DMS114 treated with DMSO at 0.1 percent for 48 hours (cell line): ENCODE measurements around the gene MTHFD1L.

Experiments
- DNase-seq: peaks from one replicate; lab custom pipeline; 2025; ENCODE audit not compliant: unreplicated experiment; lab: John Stamatoyannopoulos, UW

MTHFD1L gene

GRCh38 chr6:150897400-150897943 lies 32.0 kb downstream of the MTHFD1L start:
- no peak for DNase-seq

- DNase-seq: no peak
Measured at GRCh38 chr6:150898399-150899170, 33.1 kb downstream of the MTHFD1L start.

- DNase-seq: no peak
Measured at GRCh38 chr6:150899231-150899630, 33.7 kb downstream of the MTHFD1L start.

- no peak for DNase-seq
Measured at GRCh38 chr6:150900049-150900448, 34.5 kb downstream of the MTHFD1L start.

GRCh38 chr6:150902142-150902776 lies 36.8 kb downstream of the MTHFD1L start:
- DNase-seq: no peak

- DNase-seq: no peak
Measured at GRCh38 chr6:150905769-150906168, 40.3 kb downstream of the MTHFD1L start.

- no peak for DNase-seq
Measured at GRCh38 chr6:150906641-150907326, 41.3 kb downstream of the MTHFD1L start.

GRCh38 chr6:150907383-150907782 lies 41.9 kb downstream of the MTHFD1L start:
- DNase-seq: no peak

GRCh38 chr6:150908901-150909300 lies 43.4 kb downstream of the MTHFD1L start:
- no peak for DNase-seq

- DNase-seq: no peak
Measured at GRCh38 chr6:150910561-150910960, 45.1 kb downstream of the MTHFD1L start.

GRCh38 chr6:150914372-150914771 lies 48.9 kb downstream of the MTHFD1L start:
- no peak for DNase-seq

GRCh38 chr6:150915131-150915879 lies 49.8 kb downstream of the MTHFD1L start:
- no peak for DNase-seq

GRCh38 chr6:150915880-150916265 lies 50.4 kb downstream of the MTHFD1L start:
- DNase-seq: no peak

GRCh38 chr6:150919938-150920337 lies 54.4 kb downstream of the MTHFD1L start:
- no peak for DNase-seq

GRCh38 chr6:150922137-150922536 lies 56.6 kb downstream of the MTHFD1L start:
- no peak for DNase-seq

- no peak for DNase-seq
Measured at GRCh38 chr6:150924808-150925589, 59.5 kb downstream of the MTHFD1L start.

GRCh38 chr6:150925590-150925928 lies 60.1 kb downstream of the MTHFD1L start:
- DNase-seq: no peak

GRCh38 chr6:150925976-150926375 lies 60.5 kb downstream of the MTHFD1L start:
- no peak for DNase-seq

- DNase-seq: no peak
Measured at GRCh38 chr6:150928882-150929281, 63.4 kb downstream of the MTHFD1L start.

GRCh38 chr6:150929416-150929815 lies 63.9 kb downstream of the MTHFD1L start:
- no peak for DNase-seq
